CD4-positive, alpha-beta T cell treated with Interferon gamma for 1 hour (primary cell): ENCODE data around the gene ARHGAP45.

Source experiments
- DNase-seq: peaks from one replicate; pipeline ENCODE4 v3.0.0-alpha.2; 2020

ARHGAP45 gene

GRCh38 chr19:1073063-1073955, 6.3 kb downstream of the ARHGAP45 start:
- no peak for DNase-seq

DNA sequence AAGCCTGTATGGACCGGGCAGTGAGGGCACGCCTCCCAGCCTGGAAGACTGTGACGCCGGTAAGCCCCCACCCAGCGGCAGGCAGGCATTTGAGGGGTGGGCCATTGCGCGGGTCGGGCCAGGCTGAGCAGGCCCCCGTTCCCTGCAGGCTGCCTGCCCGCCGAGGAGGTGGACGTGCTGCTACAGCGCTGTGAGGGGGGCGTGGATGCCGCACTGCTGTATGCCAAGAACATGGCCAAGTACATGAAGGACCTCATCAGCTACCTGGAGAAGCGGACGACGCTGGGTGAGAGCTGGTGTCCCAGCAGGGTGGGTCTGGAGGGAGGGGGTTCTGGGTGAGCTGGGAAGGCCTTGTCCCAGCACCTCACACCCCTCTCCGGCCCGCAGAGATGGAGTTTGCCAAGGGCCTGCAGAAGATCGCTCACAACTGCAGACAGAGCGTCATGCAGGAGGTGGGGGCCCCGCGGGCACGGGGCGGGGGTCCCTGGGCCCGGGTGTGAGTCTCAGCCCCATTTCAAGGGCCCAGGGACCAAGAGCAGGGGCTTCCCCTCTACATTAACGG, 7.1 kb downstream of the ARHGAP45 start:
- no peak for DNase-seq

DNA sequence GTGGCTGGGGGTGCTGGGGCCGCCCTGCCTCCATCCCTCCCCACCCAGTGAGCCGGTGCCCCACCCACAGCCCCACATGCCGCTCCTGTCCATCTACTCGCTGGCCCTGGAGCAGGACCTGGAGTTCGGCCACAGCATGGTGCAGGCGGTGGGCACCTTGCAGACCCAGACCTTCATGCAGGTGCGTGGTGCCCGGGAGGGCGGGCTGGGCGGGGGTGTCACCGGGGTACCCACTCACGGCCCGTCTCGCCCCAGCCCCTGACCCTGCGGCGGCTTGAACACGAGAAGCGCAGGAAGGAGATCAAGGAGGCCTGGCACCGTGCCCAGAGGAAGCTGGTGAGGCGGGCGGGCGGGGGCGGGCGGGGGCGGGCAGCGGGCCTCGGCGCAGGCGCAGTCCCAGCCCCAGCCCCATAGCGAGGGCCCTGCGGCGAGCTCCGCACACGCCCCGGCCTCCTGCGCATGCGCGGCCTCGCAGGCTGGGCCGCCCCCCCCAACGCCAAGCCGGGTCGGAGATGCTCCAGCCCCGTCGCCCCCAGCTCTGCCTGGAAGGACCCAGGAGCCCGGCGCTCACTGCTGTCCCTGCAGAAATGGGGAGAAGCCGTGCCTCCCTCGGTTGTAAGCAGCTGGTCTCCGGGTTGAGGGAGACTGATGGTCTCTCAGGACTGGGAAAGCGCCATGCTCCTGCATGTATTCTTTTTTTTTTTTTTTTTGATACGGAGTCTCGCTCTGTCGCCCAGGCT, 7.7 kb downstream of the ARHGAP45 start:
- DNase-seq, result peak; percentile 93

DNA sequence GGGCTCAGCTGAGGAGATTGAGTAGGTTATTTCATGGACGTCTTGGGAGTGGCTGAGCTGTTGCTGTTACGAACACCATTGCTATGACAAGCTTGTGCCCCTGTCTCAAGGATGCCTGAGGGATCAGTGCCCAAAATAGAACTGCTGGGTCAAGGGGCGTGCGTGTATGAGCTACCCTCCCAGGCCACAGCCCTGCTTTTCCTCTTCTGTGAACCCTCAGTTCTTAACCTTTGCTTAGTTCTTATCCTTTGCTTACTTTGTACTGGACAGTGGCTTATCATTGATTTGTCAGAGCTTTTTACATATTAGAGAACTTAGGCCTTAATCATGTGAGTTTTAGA, 9.0 kb downstream of the ARHGAP45 start:
- DNase-seq, result no peak

- DNase-seq, result peak; percentile 94
These were observed 10.0 kb downstream of the ARHGAP45 start for GRCh38 chr19:1076951-1077350.

DNA sequence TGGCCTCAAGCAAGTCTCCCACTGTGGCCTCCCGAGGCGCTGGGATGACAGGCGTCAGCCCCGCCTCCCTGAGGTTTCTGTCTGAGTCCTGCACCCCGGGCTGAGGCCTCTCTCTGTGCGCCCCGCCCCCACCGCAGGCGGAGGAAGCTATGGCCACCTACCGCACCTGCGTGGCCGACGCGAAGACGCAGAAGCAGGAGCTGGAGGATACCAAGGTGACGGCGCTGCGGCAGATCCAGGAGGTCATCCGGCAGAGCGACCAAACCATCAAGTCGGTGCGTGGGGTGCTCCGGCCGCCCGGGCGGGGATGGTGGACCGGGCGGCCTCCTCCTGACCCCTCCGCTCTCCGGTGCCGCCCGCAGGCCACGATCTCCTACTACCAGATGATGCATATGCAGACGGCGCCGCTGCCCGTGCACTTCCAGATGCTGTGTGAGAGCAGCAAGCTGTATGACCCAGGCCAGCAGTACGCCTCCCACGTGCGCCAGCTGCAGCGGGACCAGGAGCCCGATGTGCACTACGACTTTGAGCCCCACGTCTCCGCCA, 12.7 kb downstream of the ARHGAP45 start:
- peak; percentile 53 for DNase-seq

GRCh38 chr19:1080360-1081161, 13.6 kb downstream of the ARHGAP45 start:
- DNase-seq, result no peak

- DNase-seq, result no peak
These were observed 14.6 kb downstream of the ARHGAP45 start for GRCh38 chr19:1081301-1082164.

GRCh38 chr19:1082165-1082927, 15.4 kb downstream of the ARHGAP45 start:
- DNase-seq, result peak; percentile 93

GRCh38 chr19:1082928-1083816, 16.2 kb downstream of the ARHGAP45 start:
- no peak for DNase-seq

- no peak for DNase-seq
These were observed 17.3 kb downstream of the ARHGAP45 start for GRCh38 chr19:1084024-1084868.

DNA sequence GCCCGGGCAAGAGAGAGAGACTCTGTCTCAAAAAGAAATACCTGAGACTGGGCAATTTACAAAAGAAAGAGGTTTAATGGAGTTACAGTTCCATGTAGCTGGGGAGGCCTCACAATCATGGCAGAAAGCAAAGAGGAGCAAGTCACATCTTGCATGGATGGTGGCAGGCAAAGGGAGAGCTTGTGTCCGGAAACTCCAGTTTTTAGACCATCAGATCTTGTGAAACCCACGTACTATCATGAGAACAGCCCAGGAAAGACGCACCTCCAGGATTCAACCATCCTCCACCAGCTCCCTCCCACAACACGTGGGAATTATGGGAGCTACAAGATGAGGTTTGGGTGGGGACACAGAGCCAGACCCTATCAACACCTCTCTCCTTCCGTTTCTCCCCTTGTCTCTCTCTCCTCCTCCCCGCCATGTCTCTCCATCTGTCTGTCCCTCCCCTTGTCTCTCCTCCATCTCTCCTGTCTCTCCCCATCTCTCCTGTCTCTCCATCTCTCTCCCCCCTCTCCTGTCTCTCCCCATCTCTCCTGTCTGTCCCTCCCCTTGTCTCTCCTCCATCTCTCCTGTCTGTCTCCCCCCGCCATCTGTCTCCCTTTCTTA, 18.2 kb downstream of the ARHGAP45 start:
- no peak for DNase-seq

DNA sequence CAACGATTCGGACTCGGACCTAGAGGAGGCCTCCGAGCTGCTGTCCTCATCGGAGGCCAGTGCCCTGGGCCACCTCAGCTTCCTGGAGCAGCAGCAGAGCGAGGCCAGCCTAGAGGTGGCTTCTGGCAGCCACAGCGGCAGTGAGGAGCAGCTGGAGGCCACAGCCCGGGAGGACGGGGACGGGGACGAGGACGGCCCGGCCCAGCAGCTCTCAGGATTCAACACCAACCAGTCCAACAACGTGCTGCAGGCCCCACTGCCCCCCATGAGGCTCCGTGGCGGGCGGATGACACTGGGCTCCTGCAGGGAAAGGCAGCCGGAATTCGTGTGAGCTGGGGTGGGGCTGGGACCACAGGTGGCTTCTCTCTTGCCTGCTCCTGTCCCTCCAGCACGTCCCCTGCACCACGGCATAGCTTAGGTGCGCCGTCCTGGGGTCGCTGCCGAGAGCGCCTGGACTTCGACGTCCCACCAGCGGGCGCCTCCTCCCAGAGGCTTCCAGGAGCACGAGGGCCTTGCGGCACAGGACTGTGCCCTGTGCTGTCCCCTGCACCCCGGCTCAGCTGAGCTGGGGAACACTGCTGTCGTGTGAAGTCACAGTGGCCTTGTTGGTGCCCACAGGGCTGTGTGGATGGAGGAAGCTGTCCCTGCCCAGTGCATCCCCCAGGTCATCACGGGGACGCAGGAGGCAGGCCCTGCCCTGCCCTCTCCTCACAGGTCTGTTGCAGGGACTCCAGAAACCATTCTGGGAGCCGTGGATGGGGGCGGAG, 18.9 kb downstream of the ARHGAP45 start:
- DNase-seq, result no peak

DNA sequence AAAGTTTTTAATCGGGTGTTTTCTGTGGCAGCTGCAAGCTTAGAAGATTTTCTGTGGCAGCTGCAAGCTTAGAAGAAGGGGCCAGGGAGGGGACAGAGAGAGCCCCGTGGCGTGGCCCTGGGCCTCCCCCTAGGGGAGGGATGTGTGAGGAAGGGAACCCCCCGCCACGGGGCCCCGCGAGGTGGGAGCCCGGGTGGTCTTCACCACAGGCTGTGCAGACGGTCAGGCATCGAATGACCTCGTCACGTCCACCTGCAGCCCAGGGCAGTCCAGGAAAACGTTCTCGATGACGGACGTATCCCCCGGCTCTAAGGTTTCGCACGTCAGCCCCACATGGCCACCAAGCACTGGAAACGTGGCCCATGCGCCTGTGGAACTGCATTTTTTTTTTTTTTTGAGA, 19.6 kb downstream of the ARHGAP45 start:
- DNase-seq, result no peak

- peak; percentile 70 for DNase-seq
These were observed 20.9 kb downstream of the ARHGAP45 start for GRCh38 chr19:1087813-1088415.

DNA sequence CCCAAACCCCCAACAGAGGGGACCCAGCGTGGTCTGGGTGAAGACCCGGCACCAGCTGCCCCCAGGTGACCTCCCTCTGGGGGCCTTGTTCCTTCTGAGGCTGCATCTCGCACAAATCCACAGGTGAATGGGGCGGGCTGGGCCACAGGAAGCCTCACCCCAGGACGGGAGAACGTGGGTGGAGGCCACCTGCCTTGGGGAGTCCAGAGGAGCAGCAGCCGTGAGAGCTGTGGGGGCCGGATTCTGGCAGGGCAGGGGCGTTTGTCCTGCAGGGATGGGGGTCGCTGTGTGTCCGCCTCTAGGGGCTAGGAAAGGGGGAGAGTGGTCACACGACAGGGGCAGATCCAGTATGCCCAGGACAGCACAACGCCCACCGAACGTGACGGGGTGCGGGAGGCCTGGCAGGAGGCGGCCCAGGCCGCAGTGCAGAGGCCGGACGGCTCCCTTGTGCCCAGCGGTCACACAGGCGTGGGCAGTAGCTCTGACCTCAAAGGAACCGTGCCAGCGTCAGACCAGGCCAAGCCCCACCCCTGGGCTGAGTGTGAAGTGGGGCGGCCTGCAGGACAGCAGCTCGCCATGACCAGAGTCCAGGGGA, 21.5 kb downstream of the ARHGAP45 start:
- no peak for DNase-seq
